GM18508 (cell line): ENCODE measurements around the gene ATP9A.
"Not testable (repeated sequence)": the region's sequence is repeated elsewhere in the genome, so short reads cannot be mapped to it uniquely, and the experiment has no call there.

Experiments used
- ATAC-seq: cut with Tn5 transposase; IDR thresholded peaks from one replicate; pipeline ENCODE4 v1.9.1; 2021; ENCODE audit warnings: moderate number of reproducible peaks; ENCODE audit not compliant: insufficient read depth, unreplicated experiment

Gene ATP9A

GRCh38 chr20:51758978-51759544 is 9.1 kb downstream of the ATP9A start:
- no peak for ATAC-seq

- ATAC-seq = no peak
These were observed 11.0 kb downstream of the ATP9A start for GRCh38 chr20:51757226-51757625.

- ATAC-seq = no peak
These were observed 11.5 kb downstream of the ATP9A start for GRCh38 chr20:51756653-51757052.

- ATAC-seq = not testable (repeated sequence)
These were observed 15.0 kb downstream of the ATP9A start for GRCh38 chr20:51753220-51753619.

GRCh38 chr20:51752343-51752951 is 15.7 kb downstream of the ATP9A start:
- no peak for ATAC-seq

GRCh38 chr20:51750770-51751388 is 17.3 kb downstream of the ATP9A start:
- no peak for ATAC-seq

- ATAC-seq = no peak
These were observed 18.0 kb downstream of the ATP9A start for GRCh38 chr20:51750037-51750769.

- no peak for ATAC-seq
These were observed 18.5 kb downstream of the ATP9A start for GRCh38 chr20:51749674-51750036.

- ATAC-seq = no peak
These were observed 20.8 kb downstream of the ATP9A start for GRCh38 chr20:51747182-51747911.

- no peak for ATAC-seq
These were observed 22.4 kb downstream of the ATP9A start for GRCh38 chr20:51745804-51746203.

- ATAC-seq = no peak
These were observed 27.4 kb downstream of the ATP9A start for GRCh38 chr20:51740838-51741237.

- not testable (repeated sequence) for ATAC-seq
These were observed 27.9 kb downstream of the ATP9A start for GRCh38 chr20:51740308-51740707.

- ATAC-seq = no peak
These were observed 28.4 kb downstream of the ATP9A start for GRCh38 chr20:51739722-51740249.

GRCh38 chr20:51738877-51739447 is 29.2 kb downstream of the ATP9A start:
- no peak for ATAC-seq

GRCh38 chr20:51738261-51738660 is 29.9 kb downstream of the ATP9A start:
- not testable (repeated sequence) for ATAC-seq

GRCh38 chr20:51736947-51737346 is 31.2 kb downstream of the ATP9A start:
- ATAC-seq = no peak

- no peak for ATAC-seq
These were observed 32.2 kb downstream of the ATP9A start for GRCh38 chr20:51735728-51736600.

- ATAC-seq = no peak
These were observed 33.1 kb downstream of the ATP9A start for GRCh38 chr20:51734876-51735720.
